ENCODE data around the gene MEA1. TPM values are rescaled to one million over a fixed set of nuclear protein-coding genes. Genes with fewer than 3 reads are reported as not detected.
"Not testable (repeated sequence)": the region's sequence is repeated elsewhere in the genome, so short reads cannot be mapped to it uniquely, and the experiment has no call there.

The MEA1 gene
- total RNA-seq, 1 experiment from 2014 or later = 64.8 TPM

DNA sequence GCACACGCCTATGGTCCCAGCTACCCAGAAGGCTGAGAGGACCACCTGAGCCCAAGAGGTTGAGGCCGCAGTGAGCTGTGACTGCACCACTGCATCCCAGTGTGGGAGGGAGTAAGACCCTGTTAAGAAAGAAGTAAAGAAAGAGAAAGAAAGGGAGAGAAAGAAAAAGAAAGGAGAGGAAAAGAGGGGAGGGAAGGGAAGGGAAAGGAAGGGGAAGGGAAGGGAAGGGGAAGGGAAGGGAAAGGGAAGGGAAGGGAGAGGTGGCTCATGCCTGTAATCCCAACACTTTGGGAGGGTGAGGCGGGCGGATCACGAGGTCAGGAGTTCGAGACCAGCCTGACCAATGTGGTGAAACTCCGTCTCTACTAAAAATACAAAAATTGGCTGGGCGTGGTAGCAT lies 27.7 kb upstream of the MEA1 start:
- H3K9me2 ChIP-seq (ENCODE audit: insufficient read depth); RAD21 ChIA-PET (ENCODE audit: low non-redundant PET in 1 of 2, low total read pairs in 2 of 2, uncharacterized antibody in 2 of 2, unreplicated experiment in 2 of 2); H2AFZ ChIP-seq (ENCODE audit: low read depth, low read length, poor library complexity, severe bottlenecking); DNase-seq (ENCODE audit: low read depth, low spot score); H3K27ac ChIP-seq (ENCODE audit: low read depth, low read length); ATAC-seq; POLR2A ChIA-PET; intact Hi-C loops (cut with micrococcal nuclease); H3K27me3 ChIP-seq (ENCODE audit: insufficient read depth, low read length); H3K4me2 ChIP-seq (ENCODE audit: low read length); H4K20me1 ChIP-seq (ENCODE audit: insufficient read depth); H3K79me2 ChIP-seq (ENCODE audit: insufficient read depth, low read length); H3K4me3 ChIP-seq (replicated peaks in 1 of 2; ENCODE audit: low read depth in 1 of 2, low read length in 2 of 2); H3K4me1 ChIP-seq (ENCODE audit: control insufficient read depth in 1 of 2, insufficient read depth in 2 of 2, low read length in 2 of 2); H3K9me3 ChIP-seq (ENCODE audit: control insufficient read depth in 1 of 2, insufficient read depth in 1 of 2, low read depth in 1 of 2, low read length in 2 of 2); BruUV-seq (replicated peaks); CTCF ChIA-PET; H3K9ac ChIP-seq (ENCODE audit: low read length): not testable (repeated sequence)
- H3K36me3 ChIP-seq (ENCODE audit: control insufficient read depth in 1 of 2, insufficient read depth in 2 of 2, low read length in 2 of 2) = peaks cover 0 to 13% of the 10 kb centered on the region in 2 experiments; a peak in 2 of 4 replicates

DNA sequence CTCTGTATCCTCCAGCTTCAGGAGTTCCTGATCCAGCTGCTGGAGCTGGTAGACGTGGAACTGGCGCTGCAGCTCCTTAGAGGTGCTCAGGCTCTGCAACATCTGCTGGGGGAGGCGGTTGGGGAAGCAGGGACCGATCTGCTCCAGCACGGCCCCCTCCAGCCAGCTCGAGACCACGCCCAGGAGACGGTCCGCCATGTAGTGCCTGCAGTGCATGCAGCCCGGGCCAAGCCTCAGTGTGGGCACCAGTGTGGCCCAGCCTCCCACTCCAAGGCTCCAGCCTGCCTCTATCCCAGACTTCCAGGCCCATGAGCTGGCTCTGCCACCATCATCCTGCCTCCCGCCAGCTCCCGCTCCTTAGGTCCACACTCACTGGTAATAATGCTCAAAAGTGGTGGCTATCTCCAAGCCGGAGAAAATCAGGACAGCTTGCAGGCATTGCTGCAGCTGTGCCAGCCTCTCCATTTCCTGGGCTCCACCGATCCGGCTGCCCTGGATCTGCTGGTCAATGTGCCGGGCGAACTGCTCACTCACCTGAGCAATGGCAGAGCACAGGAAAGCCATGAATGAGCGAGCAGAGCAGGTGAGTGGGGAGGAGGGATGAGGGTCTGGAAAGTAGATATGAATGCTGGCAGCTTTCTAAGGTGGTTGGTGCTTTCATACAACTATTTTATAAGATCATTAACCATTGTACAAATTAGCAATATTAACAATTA lies 27.0 kb upstream of the MEA1 start:
- TF ChIP-seq ZNF274 (IDR thresholded peaks at IDR 0.05; ENCODE audit: low read depth, low read length) (no peak), YY1 (IDR thresholded peaks at IDR 0.05; ENCODE audit: extremely low read depth, insufficient replicate concordance, low read depth, low read length) (no peak), SP1 (IDR thresholded peaks at IDR 0.05; ENCODE audit: low read depth) (no peak), POLR2AphosphoS5 (IDR thresholded peaks at IDR 0.05; ENCODE audit: low read depth, low read length) (no peak), JUND (IDR thresholded peaks at IDR 0.05) (no peak), RAD21 (IDR thresholded peaks at IDR 0.05; ENCODE audit: low read depth) (no peak), ZFX (IDR thresholded peaks at IDR 0.05) (no peak), EGR1 (IDR thresholded peaks at IDR 0.05; ENCODE audit: low read depth) (no peak), POLR2A (IDR thresholded peaks at IDR 0.05; ENCODE audit: borderline replicate concordance, extremely low read depth, insufficient read depth, insufficient read length) (no peak), FOSL1 (IDR thresholded peaks at IDR 0.05; ENCODE audit: low read depth) (no peak)
- TF ChIP-seq, protein P1, sequence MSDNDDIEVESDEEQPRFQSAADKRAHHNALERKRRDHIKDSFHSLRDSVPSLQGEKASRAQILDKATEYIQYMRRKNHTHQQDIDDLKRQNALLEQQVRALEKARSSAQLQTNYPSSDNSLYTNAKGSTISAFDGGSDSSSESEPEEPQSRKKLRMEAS (IDR thresholded peaks at IDR 0.05) = no peak
- TF ChIP-seq, protein P2, sequence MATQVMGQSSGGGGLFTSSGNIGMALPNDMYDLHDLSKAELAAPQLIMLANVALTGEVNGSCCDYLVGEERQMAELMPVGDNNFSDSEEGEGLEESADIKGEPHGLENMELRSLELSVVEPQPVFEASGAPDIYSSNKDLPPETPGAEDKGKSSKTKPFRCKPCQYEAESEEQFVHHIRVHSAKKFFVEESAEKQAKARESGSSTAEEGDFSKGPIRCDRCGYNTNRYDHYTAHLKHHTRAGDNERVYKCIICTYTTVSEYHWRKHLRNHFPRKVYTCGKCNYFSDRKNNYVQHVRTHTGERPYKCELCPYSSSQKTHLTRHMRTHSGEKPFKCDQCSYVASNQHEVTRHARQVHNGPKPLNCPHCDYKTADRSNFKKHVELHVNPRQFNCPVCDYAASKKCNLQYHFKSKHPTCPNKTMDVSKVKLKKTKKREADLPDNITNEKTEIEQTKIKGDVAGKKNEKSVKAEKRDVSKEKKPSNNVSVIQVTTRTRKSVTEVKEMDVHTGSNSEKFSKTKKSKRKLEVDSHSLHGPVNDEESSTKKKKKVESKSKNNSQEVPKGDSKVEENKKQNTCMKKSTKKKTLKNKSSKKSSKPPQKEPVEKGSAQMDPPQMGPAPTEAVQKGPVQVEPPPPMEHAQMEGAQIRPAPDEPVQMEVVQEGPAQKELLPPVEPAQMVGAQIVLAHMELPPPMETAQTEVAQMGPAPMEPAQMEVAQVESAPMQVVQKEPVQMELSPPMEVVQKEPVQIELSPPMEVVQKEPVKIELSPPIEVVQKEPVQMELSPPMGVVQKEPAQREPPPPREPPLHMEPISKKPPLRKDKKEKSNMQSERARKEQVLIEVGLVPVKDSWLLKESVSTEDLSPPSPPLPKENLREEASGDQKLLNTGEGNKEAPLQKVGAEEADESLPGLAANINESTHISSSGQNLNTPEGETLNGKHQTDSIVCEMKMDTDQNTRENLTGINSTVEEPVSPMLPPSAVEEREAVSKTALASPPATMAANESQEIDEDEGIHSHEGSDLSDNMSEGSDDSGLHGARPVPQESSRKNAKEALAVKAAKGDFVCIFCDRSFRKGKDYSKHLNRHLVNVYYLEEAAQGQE (IDR thresholded peaks at IDR 0.05; ENCODE audit: low read depth) = no peak
- TF ChIP-seq, protein P3, sequence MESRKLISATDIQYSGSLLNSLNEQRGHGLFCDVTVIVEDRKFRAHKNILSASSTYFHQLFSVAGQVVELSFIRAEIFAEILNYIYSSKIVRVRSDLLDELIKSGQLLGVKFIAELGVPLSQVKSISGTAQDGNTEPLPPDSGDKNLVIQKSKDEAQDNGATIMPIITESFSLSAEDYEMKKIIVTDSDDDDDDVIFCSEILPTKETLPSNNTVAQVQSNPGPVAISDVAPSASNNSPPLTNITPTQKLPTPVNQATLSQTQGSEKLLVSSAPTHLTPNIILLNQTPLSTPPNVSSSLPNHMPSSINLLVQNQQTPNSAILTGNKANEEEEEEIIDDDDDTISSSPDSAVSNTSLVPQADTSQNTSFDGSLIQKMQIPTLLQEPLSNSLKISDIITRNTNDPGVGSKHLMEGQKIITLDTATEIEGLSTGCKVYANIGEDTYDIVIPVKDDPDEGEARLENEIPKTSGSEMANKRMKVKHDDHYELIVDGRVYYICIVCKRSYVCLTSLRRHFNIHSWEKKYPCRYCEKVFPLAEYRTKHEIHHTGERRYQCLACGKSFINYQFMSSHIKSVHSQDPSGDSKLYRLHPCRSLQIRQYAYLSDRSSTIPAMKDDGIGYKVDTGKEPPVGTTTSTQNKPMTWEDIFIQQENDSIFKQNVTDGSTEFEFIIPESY (IDR thresholded peaks at IDR 0.05; ENCODE audit: extremely low read depth, insufficient replicate concordance, low read length) = no peak
- no peak for ATAC-seq
- no peak for DNase-seq (ENCODE audit: low read depth, low spot score)
- no peak overlapping the region for H3K9ac ChIP-seq (ENCODE audit: low read length)
- no peaks in the 10 kb centered on the region for H4K20me1 ChIP-seq (ENCODE audit: insufficient read depth)
- H3K4me2 ChIP-seq (ENCODE audit: low read length) = no peak overlapping the region
- intact Hi-C loops (cut with micrococcal nuclease) = no loop called here
- peaks cover 0 to 13% of the 10 kb centered on the region in 2 experiments; a peak in 2 of 4 replicates for H3K36me3 ChIP-seq (ENCODE audit: control insufficient read depth in 1 of 2, insufficient read depth in 2 of 2, low read length in 2 of 2)
- no peaks in the 10 kb centered on the region for H3K27me3 ChIP-seq (ENCODE audit: insufficient read depth, low read length)
- no peak overlapping the region for H3K4me3 ChIP-seq (replicated peaks in 1 of 2; ENCODE audit: low read depth in 1 of 2, low read length in 2 of 2)
- POLR2A ChIA-PET = interaction anchor here (0.7 kb wide), 1 partner anchor 13 kb away, joined by 4 read pairs; the partner anchor contains the start of gene CUL7
- no peaks in the 10 kb centered on the region for H3K79me2 ChIP-seq (ENCODE audit: insufficient read depth, low read length)
- BruUV-seq (replicated peaks) = no TSS peak
- RAD21 ChIA-PET (ENCODE audit: low non-redundant PET in 1 of 2, low total read pairs in 2 of 2, uncharacterized antibody in 2 of 2, unreplicated experiment in 2 of 2) = no interaction called here
- no peak overlapping the region for H2AFZ ChIP-seq (ENCODE audit: low read depth, low read length, poor library complexity, severe bottlenecking)
- H3K9me2 ChIP-seq (ENCODE audit: insufficient read depth) = no peaks in the 10 kb centered on the region
- H3K9me3 ChIP-seq (ENCODE audit: control insufficient read depth in 1 of 2, insufficient read depth in 1 of 2, low read depth in 1 of 2, low read length in 2 of 2) = no peaks in the 10 kb centered on the region
- no peaks in the 10 kb centered on the region for H3K4me1 ChIP-seq (ENCODE audit: control insufficient read depth in 1 of 2, insufficient read depth in 2 of 2, low read length in 2 of 2)
- H3K27ac ChIP-seq (ENCODE audit: low read depth, low read length) = no peak overlapping the region
- CTCF ChIA-PET = no interaction called here
